HG03442 (cell line): ENCODE data around the gene ENG.
"Not testable (repeated sequence)": the region's sequence is repeated elsewhere in the genome, so short reads cannot be mapped to it uniquely, and the experiment has no call there.

Source experiments
- ATAC-seq: cut with Tn5 transposase; IDR thresholded peaks from one replicate; pipeline ENCODE4 v1.9.1; 2021; ENCODE audit warnings: mild to moderate bottlenecking, moderate library complexity; ENCODE audit not compliant: unreplicated experiment

The ENG gene

DNA sequence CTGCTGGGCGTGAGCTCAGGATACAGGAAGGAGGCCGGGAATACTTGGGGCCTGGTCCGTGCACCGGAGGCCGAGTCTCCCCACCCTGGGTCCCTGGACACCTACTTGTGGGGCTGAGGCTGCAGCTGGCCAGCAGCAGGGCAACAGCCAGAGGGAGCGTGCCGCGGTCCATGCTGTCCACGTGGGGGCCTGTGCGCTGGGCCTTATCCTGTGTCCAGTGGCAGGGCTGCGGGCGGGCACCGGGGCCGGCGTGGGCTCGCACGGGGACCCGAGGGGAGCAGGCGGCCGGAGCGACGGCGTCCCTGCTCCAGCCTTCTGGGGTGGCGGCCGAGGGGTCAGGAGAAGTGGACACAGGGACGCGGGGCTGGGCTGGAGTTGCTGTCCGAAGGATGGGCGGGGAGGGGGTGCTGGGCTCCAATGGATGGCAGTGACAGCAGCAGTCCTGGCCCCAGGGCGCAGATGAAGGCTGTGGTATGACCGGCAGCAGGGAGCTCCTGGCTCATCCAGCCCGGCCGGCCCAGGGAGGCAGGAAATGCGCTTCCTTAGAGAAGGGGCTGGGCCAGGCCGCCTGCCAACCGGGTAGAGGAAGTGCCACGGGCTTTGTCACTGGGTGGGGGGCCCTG, at the start of gene ENG:
Gene ENG, minus strand, starts transcription at position 475 of the 623 bp plus-strand sequence. Its CDS starts 303 bp downstream, at position 172.
- ATAC-seq, result no peak

DNA sequence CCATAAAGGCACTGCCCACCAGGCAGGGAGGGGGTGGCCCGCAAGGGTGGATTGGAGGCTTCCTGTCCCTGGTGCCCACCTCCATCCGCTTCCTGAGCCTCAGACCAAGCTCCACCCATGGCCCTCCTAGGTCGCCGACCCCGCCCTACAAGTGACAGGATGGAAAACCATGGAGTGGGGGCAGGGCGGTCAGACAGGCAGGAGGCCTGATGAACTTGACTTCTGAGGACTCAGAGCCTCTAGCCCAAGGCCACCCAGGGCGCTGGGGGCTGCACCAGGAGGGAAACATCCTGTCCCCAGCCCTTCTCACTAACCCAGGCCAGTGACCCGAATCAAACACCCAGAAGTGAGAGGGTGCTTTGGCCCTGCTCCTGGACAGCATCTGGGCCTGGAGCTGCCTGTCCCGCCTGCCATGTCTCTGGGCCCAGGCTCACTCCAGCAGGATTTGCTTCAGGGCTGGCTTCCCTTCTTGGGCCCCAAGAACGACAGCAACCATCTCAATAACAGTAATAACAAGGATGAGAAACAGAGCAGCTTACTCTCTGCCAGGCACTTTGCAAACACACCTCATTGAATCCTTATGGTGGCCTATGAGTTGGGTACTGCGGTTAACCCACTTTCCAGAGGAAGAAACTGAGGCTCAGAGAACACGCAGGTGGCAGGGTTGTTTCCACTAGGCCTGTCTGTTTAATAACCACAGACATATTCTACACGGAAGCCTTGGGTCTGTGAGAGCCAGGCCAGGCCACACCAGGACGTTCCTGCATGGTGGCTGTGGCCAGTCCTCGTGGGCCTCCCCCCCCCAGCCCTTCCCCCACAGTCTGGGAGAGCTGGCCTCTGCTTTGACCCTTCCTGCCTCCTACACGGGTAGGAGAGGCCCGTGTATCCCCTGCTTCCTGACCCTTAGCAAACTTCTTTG, 49.4 kb upstream of the ENG start:
- ATAC-seq, result no peak

DNA sequence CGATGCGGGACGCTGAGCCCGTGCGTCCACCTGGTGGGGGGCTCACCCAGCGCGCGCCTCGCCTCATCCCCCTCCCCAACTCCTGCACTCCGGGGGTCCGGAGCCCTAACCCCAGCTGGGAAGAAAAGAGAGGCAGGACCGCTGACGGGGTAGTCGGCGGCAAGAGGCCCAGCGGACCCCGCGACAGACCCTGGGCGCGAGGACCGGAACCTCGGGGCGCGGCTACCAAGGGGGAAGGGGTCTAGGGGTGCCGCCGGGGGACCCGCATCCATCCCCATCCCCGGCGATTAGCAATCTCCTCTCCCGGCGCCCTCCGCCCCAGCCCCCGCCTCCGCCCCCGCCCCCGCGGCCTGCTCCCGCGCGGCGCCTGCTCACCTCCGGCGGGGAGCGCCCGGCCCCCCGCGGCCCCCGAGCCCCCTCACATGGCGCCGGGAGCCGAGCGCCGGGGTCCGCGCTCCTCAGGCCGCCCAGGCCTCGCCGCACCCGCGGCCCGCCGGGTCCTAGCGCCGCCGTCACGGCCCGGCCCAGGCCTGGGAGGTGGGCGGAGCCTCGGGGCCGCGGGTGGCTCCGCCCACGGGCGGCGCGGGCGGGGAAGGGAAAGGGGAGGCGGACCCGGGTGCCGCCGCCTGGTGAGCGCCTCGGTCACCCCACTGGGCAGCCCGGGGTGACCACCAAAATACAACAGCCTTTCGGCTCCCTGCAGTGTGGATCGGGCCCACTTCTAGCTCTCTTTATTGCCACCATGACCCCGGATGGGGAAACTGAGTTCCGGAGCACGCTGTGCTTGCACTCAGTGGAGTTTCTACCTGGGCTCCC, 44.9 kb upstream of the ENG start, which contains the start of gene ST6GALNAC6:
Gene ST6GALNAC6, minus strand, starts transcription at position 476 of the 816 bp plus-strand sequence. CDS start 1,622 bp downstream, outside the sequence.
- ATAC-seq, result peak; percentile 54

DNA sequence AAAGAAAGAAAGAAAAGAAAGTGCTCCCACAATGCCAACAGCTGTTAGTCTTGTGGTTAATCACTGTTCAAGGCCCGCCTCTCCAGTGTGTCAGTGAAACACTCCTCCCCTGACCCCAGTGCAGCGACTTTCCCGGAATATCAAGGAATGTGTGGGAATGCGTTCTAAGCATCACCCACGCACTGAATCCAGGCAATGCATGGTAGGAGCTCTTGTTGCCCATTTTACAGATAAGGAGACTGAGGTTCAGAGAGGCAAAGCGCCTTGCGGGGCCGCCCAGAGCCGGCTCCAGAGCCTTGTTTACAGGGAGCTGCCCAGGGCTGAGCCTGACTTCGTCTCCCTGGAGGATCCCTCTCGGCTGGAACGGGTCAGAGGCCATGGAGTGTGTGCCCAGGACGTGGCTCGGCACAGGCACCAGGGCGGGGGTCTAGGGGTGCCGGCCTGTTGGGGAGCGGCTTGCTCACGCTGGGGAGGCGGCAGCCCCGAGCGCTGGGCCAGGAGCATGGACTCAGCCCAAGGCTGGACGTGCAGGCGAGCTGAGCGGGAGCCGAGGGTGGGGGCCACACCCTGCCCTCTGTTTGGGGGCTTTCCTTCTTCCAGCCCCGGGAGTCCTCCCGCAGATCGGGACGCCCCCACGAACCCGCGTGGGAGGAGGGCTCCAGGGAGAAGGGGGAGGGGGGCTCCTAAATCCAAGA, 44.1 kb upstream of the ENG start:
- ATAC-seq, result peak; percentile 4

DNA sequence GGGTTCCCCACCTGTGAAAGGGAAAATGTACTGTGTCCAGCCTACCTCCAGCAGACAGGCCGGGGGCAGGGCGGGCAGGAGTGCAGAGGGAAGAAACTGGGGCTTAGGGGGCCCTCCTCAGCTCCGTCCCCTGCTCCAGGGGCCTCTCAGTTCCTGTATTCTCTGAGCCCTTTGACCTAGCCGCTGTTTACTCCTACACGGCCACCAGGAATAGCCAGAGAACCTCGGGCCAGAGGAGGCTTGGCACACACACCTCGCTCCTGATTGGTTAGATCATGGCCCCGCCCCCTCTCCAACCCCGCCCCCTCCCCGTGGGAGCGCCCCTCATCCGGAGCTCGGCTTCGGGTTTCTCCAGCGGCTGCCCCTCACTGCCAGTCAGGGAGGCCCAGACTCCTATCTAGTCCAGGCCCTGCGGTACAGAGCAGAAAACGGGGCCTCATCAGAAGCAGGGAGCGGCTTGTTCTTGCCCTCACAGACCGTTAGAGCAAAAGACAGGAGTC, 42.8 kb upstream of the ENG start:
- no peak for ATAC-seq

DNA sequence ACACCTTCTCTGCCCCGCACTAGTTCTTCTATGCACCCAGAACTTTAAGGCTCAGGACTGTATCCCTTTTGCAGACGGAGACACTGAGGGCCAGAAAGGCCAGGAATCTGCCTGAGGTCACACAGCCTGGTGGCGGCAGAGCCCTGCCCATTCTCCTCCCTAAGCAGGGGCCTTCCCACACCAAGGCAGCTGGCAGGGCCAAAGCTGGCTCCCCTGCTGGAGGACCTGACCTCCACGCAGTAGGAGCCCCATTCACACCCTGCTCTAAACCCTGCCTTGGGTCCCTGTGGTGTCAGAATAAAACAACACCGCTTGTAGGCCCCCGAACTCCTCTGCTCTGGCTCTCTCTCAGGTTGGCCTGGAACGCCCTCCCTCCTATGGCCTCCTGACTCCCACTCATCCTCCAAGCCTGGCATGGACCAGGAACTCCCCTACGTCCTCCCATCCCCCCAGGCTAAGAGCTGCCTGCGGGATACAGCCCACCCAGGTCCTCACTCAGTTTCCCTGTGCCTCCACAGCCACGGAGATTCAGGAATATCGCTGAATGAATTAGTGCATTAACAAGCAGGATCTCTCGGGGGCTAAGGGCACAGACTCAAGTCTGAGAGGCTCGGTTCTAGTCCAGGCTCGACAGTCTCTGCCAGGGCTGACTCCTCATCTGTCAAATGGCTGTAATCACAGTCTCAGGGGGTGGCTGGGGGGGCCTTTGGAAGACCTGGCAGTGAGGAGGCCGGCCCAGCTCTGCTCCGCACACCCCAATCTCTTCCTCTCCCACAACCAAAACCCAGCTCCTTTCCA, 42.1 kb upstream of the ENG start:
- no peak for ATAC-seq

DNA sequence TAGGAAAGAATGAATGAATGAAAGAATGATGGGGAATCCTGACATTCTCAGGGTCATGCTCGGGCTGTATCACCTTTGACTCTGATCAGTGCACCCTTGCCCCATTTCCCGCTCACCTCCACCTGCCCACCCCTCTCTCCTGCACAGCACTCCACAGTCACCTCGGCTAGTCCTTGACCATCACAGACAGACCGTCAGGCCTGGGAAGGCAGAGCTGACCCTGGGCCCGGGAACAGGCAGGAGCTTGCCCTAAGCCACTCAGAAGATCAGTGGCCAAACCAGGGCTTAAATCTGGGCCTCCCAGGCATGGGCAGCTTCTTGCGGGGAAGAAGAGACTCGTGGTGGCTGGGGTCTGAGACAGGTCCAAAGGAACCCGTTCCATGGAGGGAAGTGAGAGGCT, 41.4 kb upstream of the ENG start:
- no peak for ATAC-seq

DNA sequence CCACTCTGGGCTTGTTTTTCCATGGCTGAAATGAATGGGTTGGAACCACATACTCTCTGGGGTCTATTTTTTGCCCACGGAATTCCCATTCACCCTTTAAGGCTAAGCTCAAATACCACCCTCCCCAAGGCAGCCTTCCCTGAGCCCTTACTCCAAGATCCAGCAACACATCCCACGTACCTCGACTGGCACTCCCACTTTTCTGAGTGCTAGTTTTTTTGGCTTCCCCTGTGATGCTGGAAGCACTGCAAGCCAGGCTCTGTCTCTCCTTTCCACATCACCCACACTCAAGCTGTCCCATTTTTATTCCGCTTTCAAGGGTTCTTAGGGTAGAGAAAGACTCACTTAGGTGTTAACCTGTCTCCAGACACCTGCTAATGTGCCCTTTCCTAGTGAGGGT, 38.9 kb upstream of the ENG start:
- ATAC-seq, result no peak

DNA sequence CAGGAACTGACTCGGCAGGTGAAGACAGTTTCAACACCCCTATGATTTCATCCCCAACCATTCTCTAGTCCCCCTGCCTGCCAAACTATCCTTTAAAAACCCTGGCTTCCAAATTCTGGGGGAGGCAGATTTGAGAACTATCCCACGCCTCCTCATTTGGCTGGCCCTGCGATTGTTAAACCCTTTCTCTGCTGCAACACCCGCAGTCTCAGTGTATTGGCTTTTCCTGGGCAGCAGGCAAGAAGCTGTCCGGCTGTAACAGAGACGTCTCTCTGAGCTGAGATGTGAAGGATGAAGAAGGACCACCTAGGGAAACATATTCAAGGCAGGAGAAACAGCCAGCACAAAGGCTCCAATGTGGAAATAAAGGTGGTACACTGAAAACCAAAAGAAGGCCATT, 38.4 kb upstream of the ENG start:
- ATAC-seq, result no peak

DNA sequence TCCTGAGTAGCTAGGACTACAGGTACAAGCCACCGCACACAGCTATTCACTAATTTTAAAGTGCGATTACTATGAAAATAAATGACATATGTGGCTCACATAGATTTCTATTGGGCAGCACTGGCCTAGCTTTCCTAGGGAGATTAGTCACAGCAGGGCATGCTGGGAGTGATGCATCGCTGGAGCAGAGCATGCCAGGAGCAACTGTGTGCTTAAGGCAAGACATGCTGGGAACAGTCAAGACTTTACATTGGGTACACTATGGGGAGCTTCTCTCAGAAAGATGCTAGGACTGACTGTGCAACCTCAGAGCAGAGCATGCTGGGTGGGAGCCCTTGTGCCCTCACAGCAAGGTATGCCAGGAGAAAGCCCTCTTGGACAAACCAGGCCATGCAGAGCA, 35.6 kb upstream of the ENG start:
- no peak for ATAC-seq

DNA sequence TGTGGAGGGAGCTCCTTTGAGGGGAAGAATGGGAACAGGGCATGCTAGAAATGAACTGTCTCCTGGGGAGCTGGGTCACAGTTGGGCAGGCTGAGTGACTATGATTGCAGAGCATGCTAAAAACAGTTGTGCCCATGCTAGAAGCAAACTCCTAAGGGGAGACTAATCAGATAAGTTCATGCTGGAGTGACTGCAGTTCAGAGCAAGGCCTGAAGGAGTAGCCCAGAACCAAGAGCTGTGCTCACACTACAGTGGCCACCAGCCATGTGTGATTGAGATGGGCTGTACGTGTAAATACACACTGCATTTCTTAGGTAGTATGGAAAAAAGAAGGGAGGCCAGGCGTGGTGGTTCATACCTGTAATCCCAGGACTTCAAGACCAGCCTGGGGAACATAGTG, 33.3 kb upstream of the ENG start:
- no peak for ATAC-seq

DNA sequence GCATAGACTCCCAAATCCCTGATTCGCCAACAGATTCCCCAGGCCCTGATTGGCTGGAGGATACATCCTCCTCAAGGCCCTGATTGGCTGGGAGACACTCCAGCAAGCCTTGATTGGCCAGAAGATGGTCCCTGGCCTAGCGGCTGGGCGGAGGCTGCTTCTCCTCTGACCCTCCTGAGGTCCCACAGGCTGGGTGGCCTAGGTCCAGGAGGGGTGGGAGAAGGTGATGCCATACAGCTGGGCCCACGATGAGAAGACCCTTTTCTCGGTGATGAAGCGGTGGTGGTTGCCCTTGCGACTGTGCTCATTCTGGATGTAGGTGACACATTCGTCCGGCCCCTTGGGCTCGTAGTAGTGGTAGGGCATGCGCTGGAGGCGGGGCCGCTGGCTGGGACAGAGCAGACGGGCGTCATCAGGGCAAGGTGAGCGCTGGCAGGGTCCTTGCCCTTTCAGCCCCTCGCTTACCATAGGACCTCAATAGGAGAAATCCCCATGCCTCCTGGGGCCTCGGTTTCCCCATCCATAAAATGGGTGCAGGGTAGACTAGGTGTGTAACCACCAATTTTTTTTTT, 32.0 kb upstream of the ENG start:
- ATAC-seq, result no peak

DNA sequence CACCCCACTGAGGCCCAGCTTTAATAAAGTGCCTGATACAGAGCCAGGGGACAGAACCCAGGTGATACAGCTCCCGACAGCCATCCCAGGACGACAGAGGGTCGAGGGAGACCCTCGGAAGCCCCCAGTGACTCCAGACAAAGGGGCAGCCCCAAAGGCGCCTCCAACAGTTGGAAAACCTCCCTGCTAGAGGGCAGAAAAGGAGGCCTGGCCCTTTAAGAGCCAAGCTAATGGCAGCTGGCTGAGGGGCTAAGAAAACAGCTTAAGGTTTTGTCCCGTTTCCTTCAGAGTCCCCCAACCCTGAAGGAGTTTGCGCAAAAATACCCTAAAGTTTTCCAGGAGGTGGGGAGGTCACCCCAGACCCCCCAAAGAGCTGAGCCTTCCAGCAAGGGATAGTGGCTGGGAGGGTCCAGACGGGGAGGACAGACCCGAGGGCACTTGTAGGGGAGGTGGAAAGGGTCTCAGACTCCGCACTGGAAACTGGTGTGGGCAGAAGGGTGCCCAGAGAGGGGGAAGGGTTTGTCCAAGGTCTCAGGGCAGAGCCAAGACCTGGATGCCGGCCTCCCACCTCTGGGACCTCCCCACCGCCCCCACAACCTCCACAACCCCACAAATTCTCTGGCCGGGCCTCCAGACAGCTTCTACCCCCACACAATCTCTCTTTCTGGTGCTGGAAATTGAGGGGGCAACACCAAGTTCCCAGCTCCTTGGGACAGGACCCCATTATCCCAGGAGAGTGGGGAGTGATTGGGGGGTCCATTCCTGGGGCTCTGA, 31.2 kb upstream of the ENG start:
- ATAC-seq, result no peak

DNA sequence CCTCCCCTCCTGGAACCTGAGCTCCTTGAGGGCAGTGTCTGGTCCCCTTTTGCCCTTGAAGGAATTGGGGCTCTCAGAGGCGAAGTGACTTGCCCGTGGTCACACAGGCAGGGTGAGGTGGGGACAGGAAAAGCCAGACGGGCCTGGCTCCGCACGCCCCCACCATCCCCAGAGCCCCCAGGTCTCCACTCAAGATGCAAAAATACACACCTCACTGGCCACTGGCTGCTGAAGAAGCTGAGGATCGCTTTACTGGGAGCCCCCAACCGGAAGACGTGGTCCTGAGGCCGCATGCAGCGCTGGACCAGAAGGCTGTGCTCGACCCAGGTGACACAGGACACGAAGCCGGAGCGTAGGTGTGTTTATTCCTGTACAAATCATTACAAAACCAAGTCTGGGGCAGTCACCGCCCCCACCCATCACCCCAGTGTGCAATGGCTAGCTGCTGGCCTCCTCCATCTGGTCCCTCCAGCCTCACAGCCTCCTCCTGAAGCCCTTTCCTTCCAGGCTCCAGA, 30.6 kb upstream of the ENG start:
- ATAC-seq, result no peak

DNA sequence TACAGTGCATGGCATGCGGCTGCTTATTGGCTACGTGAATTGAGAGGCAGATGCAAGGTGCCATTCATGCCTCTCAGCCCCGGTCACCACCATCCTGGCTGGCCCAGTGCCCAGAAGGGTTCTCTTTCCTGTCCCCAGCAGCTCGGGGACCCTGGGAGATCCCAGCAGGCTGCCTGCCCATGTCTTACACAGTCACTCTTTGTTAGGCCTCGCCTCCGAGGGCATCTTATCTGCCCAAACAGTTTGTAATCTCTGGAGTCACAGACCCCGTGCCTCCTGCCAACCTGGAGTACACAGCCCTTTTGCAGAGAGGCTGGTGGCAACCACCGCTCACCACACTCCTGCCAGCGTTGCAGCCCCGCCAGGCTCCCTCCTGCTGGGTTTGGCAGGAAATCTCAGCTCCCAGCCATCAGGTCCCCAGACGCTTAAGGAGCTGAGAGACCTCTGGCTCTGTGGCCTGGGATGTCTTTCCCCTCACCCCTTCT, 30.0 kb upstream of the ENG start:
- no peak for ATAC-seq

DNA sequence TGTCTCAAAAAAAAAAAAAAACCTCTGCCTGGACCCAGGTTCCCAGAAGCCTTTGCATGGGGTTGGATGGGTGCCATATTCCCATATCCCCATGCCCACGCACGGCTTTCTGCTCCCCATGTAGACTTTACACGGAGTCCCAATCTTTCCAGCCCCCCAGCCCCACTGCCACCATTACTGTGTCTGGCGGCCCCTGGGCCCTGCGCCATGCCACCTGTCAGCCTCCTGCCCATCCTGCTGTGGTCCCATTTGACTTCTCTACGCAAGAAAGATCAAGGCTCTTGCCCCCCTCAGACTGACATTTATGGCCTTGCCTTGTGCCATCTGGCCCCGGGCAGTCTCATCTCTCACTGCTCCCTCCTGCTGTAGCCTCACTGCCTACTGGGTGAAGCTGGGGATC, 29.5 kb upstream of the ENG start:
- ATAC-seq, result no peak

DNA sequence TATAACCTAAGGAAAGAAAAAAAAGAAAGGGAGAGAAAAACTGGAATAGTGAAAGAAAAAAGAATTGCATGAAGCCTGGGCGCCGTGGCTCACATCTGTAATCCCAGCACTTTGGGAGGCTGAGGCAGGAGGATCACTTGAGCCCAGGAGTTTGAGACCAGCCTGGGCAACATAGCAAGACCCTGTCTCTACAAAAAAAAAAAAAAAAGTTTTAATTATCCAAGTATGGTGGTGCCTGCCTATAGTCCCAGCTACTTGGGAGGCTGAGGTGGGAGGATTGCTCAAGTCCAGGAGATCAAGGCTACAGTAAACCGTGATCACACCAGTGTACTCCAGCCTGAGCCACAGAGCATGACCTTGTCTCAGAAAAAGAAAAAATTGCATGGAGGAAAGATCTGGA, 27.3 kb upstream of the ENG start:
- not testable (repeated sequence) for ATAC-seq

DNA sequence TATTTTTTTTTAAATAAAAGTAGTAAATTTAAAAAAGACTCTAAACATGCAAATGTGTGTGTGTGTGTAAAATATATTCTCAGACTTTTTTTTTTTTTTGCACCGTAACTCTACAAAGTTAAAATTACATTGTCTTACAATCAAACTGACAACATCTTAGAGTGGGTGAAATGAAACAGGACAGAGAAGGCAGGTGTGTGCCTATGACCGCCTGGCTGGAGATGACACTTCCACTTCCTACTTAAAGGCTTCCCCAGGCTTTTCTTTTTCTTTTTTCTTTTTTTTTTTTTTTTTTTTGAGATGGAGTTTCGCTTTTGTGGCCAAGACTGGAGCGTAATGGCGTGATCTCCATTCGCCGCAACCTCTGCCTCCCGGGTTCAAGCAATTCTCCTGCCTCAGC, 25.7 kb upstream of the ENG start:
- no peak for ATAC-seq
